GM19328 (cell line): Measurements from ENCODE around the gene CXCR3.
"Not testable (repeated sequence)": the region's sequence is repeated elsewhere in the genome, so short reads cannot be mapped to it uniquely, and the experiment has no call there.

Experiments used
- ATAC-seq: cut with Tn5 transposase; IDR thresholded peaks from one replicate; pipeline ENCODE4 v1.9.1; 2021; ENCODE audit warnings: mild to moderate bottlenecking, moderate library complexity; ENCODE audit not compliant: unreplicated experiment

The CXCR3 gene

DNA sequence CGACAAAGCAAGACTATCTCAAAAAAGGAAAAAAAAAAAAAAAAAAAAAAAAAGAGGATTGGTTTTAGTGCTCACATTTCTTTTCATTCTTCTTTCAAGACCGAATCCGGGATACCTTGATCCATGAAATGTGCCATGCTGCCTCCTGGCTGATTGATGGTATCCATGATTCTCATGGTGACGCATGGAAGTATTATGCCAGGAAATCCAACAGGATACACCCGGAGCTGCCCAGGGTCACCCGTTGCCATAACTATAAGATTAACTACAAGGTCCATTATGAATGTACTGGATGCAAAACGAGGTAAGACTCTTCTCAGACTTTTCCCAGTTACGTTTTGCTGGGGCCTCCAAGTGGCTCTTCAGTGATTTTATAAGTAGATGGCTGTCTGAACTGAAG is 6.1 kb downstream of the CXCR3 start:
- no peak for ATAC-seq

DNA sequence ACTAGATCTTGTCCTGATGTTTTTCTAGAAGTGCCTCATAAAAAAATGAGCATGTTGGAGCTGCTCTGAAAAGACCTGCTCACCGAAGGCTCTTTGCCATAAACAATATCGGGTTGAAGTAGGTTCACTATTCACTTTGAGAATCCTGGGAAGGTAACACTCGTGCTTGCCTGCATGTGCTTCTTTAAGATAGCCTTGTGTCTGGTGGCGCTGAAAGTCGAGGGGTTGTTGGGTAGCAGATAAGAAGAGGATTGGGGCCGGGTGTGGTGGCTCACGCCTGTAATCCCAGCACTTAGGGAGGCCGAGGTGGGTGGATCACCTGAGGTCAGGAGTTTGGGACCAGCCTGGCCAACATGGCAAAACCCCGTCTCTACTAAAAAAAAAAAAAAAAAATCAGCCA is 6.6 kb downstream of the CXCR3 start:
- not testable (repeated sequence) for ATAC-seq

DNA sequence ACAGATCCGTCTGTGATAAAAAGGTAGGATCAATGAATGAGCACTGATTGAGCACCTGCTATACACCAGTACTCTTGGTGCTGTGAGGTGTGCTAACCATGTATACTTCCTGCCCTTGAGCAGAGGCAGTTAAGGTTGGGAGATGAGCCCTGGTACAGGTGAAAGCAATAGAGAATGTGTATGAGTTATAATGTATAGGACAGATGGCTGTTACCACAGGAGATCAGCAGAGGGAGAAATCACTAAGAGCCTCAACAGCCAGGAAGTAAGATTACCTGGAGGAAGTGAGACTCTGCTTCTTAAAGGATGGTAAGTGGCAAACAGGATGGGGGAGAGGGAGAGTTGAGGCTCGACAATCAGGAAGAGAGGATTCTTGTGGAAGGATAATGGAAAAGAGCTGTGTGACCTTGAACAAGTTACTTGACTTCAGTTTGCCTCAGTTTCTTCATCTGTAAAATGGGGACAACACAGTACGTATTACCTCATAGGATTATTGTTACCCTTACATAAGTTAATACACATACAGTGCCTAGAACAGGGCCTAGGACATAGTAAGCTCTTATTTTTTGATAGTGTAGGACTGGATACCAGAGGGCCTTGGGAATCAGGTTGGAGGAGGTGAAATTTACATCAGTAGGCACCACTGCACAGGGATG is 9.1 kb downstream of the CXCR3 start:
- no peak for ATAC-seq

DNA sequence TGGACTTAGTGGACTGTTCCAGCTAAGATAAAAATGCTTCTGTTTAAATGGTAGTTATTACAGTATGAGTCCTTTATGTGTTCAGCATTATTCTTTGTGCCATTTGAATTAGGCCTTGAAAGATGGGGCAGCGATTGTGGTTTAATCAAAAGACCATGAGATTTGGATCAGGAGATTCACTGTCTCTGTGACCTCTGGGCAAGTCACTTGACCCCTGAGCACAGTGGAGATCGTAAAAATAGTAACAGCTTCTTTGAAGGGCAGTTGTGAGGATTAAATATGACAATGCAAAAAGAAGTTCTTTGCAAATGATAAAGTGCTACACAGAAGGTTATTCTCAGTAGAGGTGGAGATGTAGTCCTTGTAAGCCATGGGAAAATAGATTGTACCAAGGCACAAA is 10.8 kb downstream of the CXCR3 start:
- ATAC-seq: no peak

DNA sequence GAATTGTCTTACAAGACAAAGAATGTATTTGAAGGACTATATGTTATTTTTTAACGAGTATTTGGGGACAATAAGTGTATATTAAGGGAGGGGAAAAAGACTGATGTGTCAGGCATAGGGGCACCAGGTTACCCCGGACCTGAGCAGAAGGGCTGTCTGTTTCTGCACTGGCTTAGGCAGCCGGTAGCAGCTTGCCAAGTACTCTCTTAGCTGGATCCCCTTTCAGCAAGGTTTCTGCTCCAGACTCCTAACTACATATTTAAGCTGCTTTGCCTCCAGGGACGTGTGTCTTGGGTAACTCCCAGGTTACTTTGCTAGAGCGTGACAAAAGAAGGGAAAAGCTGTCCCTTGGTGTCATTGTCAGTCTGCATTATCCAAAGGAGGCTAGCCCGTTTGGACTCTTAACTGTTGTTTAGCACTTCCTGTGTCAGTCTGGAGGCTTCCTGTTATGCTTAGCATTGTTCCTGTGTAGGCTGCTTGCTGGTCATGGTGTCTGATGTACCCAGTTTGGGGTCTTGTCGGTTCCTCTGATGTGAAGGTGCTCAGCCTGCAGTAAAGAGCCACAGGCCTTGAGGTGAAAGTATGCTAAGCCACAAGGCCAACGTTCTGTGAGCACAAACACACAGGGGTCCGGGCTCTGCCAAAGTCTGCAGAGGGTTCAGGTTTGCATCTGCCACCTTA is 11.6 kb downstream of the CXCR3 start:
- no peak for ATAC-seq

DNA sequence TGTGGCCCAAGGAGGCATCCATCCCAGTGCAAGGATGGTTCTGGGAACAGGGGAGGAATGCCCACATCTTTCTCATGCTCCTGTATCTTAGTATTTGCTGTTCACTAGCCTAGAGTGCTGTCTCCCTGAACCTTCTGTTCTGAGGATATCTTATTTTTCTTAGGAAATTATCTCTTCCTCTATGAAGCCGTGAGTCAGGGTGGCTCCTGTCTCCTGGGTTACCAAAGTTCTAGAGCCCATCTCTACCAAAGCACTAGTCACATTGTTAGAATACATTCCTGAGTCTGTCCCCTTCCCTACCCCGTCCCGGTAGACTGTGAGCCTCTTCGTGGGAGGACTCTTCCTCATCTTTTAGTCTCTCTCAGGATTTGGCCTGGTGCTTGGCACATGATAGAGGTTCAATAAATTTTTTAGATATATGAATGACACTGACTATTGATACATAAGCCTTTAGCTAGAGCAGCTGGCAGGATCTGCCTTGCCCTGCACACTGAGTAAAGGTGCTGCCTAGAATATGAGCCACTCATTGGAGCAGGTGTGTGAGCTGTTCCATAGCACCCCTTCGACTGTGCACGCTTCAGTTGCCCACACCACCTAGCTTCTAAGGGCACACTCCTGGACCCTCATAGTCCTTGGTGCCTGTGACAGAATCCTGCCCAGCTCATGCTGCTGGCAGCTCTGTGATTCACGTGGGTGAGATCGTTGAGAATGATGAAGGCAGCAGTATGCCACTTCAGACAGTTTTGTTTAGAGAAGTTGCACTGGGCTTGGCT is 13.3 kb downstream of the CXCR3 start:
- no peak for ATAC-seq

DNA sequence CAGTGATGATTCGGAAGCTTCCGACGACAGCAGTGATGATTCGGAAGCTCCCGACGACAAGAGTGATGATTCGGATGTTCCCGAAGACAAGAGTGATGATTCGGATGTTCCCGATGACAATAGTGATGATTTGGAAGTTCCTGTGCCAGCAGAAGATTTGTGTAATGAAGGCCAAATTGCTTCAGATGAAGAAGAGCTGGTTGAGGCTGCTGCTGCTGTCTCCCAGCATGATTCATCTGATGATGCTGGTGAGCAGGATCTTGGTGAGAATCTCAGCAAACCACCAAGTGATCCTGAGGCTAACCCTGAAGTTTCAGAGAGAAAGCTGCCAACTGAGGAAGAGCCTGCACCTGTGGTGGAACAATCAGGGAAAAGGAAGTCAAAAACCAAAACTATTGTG is 14.2 kb downstream of the CXCR3 start:
- no peak for ATAC-seq

DNA sequence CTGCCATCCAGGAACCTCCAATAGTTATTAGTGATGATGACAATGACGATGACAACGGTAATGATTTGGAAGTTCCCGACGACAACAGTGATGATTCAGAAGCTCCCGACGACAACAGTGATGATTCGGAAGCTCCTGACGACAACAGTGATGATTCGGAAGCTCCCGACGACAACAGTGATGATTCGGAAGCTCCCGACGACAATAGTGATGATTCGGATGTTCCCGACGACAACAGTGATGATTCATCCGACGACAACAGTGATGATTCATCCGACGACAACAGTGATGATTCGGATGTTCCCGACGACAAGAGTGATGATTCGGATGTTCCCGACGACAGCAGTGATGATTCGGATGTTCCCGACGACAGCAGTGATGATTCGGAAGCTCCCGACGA is 14.7 kb downstream of the CXCR3 start:
- no peak for ATAC-seq

DNA sequence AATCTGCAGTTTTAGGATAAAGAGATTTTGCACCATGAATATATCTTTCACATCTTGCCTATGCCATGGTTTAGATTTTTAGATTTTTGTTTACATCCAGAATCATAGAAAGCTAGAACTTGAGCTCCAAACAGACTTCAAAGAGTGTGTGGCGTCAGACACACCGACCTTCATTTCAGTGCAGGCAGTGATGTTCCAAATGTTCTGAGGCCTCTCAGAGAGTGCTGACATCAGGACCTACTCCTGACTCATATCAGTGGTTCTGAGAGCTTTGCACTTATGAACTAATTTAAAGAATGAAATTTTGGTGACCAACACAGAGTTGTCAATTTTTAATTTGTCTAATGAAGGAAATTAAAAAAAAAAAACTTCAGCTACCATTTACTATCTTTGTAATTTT is 18.3 kb downstream of the CXCR3 start:
- ATAC-seq: no peak

DNA sequence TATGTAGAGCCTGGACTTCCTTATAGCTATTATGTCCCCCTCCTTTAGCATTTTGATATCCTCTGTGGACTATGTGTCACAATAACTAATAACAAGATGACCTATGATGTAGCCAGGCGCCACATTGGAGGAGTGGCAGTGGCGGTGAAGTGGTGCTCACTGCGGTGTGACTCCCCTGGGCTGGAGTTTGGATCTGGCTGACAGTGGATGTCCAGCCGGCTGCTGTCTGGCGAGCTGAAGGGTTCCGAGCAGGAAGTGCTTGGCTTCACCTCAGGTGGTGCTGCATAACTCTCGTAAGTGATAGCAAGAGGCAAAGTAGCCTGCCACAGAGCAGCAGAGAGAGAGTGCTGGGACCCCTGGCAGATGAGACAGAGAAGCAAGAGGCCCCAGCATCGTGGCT is 25.1 kb downstream of the CXCR3 start:
- not testable (repeated sequence) for ATAC-seq

DNA sequence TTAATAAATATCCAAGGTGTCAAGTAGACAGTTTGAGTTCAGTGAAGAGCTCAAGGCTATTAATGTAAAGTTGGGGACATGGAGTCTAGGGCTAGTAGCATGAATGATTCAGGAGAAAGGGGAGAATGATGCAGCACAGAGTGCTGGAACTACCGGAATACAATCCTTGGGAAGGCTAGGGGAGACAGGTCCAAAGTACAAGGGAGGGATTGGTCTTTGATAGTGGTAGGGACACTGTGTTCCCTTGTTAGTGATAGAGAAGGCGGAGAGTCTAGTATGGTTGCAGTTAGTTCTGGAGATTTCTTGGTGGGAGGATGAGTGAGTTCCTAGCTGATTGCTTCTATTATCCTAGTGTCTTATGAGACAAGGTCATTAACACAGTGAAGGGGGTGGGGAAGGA is 31.4 kb downstream of the CXCR3 start:
- no peak for ATAC-seq

DNA sequence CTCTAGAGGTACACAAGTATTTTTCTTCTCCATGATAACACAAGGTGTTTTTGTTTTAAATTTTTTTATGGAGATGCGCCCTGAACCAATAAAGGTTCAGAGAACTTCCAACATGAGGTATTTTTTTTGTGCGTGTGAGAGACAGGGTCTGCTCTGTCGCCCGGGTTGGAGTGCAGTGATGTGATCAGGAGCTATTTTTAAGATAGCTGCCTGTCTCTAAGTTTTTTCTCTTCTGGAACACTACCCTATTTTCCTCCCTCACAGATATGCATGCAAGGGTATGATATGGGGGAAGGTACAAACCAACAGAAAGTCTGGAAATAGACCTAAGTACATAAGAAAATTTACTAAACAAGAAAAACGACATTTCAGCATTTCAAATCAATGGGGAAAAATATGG is 37.1 kb downstream of the CXCR3 start:
- ATAC-seq: no peak

DNA sequence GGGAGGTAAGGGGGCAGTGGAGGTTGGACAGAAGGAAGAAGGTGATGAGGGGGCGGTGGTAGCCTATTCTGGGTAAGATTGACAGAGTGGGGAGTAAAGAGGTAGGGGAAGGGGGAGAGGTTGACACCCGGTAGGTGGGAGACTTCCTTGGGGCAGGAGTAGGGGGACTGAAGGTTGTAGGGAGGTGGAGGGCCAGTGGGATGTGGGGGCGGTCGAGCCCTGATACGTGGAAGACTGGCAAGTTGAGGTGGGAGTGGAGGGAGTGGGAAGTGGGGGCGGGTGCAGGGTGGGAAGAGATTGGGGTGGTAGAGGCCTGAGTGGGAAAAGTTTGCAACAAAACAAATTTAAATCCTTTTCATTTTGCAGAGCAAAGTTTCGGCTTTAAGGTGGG is 38.3 kb downstream of the CXCR3 start:
- no peak for ATAC-seq

DNA sequence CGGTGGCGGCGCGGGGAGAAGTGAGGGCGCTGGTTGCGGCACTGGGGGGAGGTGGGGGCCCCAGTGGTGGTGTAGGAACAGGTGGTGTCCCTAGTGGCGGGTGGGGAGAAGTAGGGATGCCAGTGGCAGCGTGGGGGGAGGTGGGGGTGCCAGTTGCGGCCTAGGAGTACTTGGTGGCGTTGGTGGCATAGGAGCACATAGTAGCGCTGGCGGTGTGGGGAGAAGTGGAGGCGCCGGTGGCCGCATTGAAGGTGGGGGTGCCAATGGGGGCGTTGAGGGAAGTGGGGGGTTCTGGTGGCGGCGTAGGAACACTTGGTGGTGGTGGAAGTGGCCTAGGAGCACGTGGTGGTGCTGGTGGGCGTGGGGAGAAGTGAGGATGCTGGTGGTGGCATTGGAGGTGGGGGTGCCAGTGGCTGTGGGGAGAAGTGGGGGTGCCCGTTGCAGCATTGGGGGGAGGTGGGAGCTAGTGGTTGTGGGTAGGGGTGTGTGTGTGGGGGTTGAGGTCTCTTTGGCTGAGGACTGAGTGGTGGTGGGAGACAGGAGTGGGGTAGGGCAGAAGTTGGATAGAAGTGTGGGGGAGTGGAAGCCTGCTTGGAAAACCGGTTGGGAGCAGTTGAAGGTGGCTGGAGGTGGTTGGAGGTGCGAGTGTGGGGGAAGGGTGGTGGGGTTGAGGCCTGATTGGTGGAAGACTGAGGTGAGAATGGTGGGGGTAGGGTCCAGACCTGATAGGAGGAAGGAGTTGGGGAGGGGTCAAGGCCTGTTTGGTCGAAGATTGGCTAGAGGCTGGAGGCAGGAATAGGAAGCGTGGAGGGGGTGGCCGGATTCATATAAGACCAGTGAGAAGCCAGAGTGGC is 38.9 kb downstream of the CXCR3 start:
- ATAC-seq: no peak

DNA sequence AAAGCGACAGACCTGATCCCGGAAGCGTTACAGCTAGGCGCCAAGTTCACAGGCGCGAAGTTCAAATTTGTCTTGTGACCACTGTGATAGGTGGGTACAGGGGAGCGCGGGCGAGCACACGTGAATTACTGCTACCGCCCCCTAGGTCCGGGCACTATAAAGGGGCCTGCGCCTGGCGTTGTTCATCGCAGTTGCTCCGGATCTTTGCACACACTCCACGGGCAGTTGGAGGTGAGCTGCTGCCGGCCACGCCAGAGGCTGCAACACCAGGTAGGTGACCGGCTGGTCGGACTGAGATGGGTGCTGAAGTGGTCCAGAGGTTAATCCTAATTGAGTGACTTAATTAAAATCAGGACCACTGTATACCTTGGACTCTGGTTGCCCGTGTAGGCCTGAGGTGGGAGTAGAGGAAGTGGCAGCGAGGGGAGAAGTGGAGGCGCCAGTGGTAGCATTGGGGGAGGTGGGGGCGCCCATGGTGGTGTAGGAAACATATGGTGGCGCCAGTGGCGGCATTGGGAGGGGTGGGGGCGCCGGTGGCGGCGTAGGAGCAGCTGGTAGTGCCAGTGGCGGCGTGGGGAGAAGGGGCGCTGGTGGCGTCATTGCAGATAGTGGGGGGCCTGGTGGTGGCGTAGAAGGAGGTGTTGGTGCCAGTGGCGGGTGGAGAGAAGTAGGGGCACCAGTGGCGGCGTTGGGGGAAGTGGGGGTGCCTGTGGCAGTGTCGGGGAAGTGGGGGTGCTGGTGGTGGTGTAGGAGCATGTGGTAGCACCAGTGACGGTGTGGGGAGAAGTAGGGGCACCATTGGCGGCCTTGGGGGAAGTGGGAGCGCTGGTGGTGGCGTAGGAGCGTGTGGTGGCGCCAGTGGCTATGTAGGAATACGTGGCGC is 39.8 kb downstream of the CXCR3 start, which contains the start of gene GCNA:
Gene GCNA (plus strand): TSS at position 185 of the 883 bp plus-strand sequence. CDS start 2,385 bp downstream, outside the sequence.
- no peak for ATAC-seq

DNA sequence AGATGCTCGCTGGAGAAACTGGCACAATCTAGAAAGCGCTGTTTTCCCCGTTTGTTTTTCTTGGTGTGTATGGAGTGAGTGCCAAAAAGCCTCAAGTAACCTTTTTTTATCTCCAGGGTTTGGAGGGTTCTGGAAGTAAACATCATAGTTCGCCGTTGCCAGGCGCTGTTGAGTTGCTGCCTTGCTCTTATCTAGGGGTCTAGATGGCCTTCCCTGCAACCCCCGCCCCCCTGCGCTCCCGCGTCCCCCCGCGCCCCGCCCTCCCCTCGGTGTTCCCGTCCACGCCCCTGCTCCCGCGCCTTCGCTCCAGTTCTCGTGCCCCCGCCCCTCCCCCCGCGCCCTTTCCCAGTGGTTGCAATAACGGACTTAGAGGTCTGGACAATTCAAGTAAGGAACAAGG is 40.6 kb downstream of the CXCR3 start:
- no peak for ATAC-seq

DNA sequence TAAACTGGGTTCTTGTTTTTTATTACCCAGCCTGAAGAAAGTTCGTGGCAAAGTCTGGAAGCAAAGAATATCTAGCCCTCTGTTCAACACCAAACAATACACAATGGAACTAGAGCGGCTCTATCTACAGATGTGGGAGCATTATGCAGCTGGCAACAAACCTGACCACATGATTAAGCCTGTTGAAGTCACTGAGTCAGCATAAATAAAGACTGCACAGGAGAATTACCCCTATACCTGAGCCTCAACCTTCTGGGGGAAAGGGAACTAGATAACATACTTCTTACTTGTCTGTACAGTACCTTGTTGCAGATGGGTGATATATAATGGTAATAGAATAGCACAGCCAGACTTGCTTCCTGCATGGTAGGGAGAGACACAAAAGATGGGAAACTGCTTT is 44.7 kb downstream of the CXCR3 start:
- no peak for ATAC-seq

DNA sequence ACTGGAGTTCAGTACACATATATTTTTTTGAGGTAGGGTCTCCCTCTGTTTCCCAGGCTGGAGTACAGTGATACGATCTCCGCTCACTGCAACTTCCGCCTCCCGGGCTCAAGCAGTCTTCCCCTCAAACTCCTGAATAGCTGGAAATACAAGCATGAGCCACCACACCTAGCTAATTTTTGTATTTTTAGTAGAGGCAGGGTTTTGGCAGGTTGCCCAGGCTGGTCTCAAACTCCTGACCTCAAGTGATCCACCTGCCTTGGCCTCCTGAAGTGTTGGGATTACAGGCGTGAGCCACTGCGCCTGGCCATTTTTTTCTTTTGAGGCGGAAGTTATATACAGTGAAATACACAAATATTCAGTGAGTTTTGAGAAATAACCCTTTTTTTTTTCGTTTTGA is 46.9 kb downstream of the CXCR3 start:
- not testable (repeated sequence) for ATAC-seq
